Measurements from ENCODE around the gene GHRL. TPM values are rescaled to one million over a fixed set of nuclear protein-coding genes. Genes with fewer than 3 reads are reported as not detected.
A peak's percentile ranks its signal among the peaks of the same experiment; 100 is the strongest.

Gene GHRL
- total RNA-seq, 1 experiment from 2014 or later, result not detected

- peak; percentile 85 for ATAC-seq
- H3K4me1 ChIP-seq (ENCODE audit: control insufficient read depth in 1 of 2, insufficient read depth in 2 of 2, low read length in 2 of 2), result peaks cover 0 to 9% of the 10 kb centered on the region in 2 experiments; a peak in 2 of 4 replicates
- H3K36me3 ChIP-seq (ENCODE audit: control insufficient read depth in 1 of 2, insufficient read depth in 2 of 2, low read length in 2 of 2), result peaks cover 9 to 15% of the 10 kb centered on the region in 2 experiments; a peak in 2 of 4 replicates
- H3K9ac ChIP-seq (ENCODE audit: low read length), result no peak overlapping the region
- CTCF ChIA-PET, result interaction anchor here (0.7 to 1.8 kb wide), 4 partner anchors 23 to 478 kb away, joined by 3 to 6 read pairs (median 4); no protein-coding TSS in a partner anchor
- H2AFZ ChIP-seq (ENCODE audit: low read depth, low read length, poor library complexity, severe bottlenecking), result no peak overlapping the region
- POLR2A ChIA-PET, result interaction anchor here (0.6 kb wide), 1 partner anchor 39 kb away, joined by 4 read pairs; no protein-coding TSS in a partner anchor
- no peaks in the 10 kb centered on the region for H3K79me2 ChIP-seq (ENCODE audit: insufficient read depth, low read length)
- RAD21 ChIA-PET (ENCODE audit: low non-redundant PET in 1 of 2, low total read pairs in 2 of 2, uncharacterized antibody in 2 of 2, unreplicated experiment in 2 of 2), result no interaction called here
- BruUV-seq (replicated peaks), result no TSS peak
- no peaks in the 10 kb centered on the region for H3K9me3 ChIP-seq (ENCODE audit: control insufficient read depth in 1 of 2, insufficient read depth in 1 of 2, low read depth in 1 of 2, low read length in 2 of 2)
- no peaks in the 10 kb centered on the region for H4K20me1 ChIP-seq (ENCODE audit: insufficient read depth)
- H3K9me2 ChIP-seq (ENCODE audit: insufficient read depth), result no peaks in the 10 kb centered on the region
- no peak overlapping the region for H3K4me3 ChIP-seq (replicated peaks in 1 of 2; ENCODE audit: low read depth in 1 of 2, low read length in 2 of 2)
- no peak overlapping the region for H3K4me2 ChIP-seq (ENCODE audit: low read length)
- intact Hi-C loops (cut with micrococcal nuclease), result no loop called here
- peak; percentile 68 for DNase-seq (ENCODE audit: low read depth, low spot score)
- no peak overlapping the region for H3K27ac ChIP-seq (ENCODE audit: low read depth, low read length)
- no peaks in the 10 kb centered on the region for H3K27me3 ChIP-seq (ENCODE audit: insufficient read depth, low read length)
- TF ChIP-seq EZH2phosphoT487 (IDR thresholded peaks at IDR 0.05; ENCODE audit: borderline replicate concordance) (no peak), YY1 (IDR thresholded peaks at IDR 0.05; ENCODE audit: extremely low read depth, insufficient replicate concordance, low read depth, low read length) (peak; percentile 41), POLR2A (IDR thresholded peaks at IDR 0.05; ENCODE audit: borderline replicate concordance, extremely low read depth, insufficient read depth, insufficient read length) (no peak), EGR1 (IDR thresholded peaks at IDR 0.05; ENCODE audit: low read depth) (no peak), JUND (IDR thresholded peaks at IDR 0.05) (peak; percentile 47; the same call in 1 of the 2 replicates), REST (IDR thresholded peaks at IDR 0.05; ENCODE audit: low read depth) (no peak), CEBPB (IDR thresholded peaks at IDR 0.05; ENCODE audit: low read depth) (no peak), EZH2 (IDR thresholded peaks at IDR 0.05) (no peak), RAD21 (IDR thresholded peaks at IDR 0.05; ENCODE audit: low read depth) (peak; percentile 86), SP1 (IDR thresholded peaks at IDR 0.05; ENCODE audit: low read depth) (no peak), ELF1 (IDR thresholded peaks at IDR 0.05; ENCODE audit: borderline replicate concordance, low read depth) (no peak), MAX (IDR thresholded peaks at IDR 0.05) (no peak), CBX3 (IDR thresholded peaks at IDR 0.05; ENCODE audit: low read depth) (no peak), POLR2AphosphoS5 (IDR thresholded peaks at IDR 0.05; ENCODE audit: low read depth, low read length) (no peak), ZFX (IDR thresholded peaks at IDR 0.05) (no peak), TCF7L2 (IDR thresholded peaks at IDR 0.05; ENCODE audit: borderline replicate concordance, extremely low read depth, insufficient read depth, insufficient read length) (no peak)
- TF ChIP-seq, protein P1, sequence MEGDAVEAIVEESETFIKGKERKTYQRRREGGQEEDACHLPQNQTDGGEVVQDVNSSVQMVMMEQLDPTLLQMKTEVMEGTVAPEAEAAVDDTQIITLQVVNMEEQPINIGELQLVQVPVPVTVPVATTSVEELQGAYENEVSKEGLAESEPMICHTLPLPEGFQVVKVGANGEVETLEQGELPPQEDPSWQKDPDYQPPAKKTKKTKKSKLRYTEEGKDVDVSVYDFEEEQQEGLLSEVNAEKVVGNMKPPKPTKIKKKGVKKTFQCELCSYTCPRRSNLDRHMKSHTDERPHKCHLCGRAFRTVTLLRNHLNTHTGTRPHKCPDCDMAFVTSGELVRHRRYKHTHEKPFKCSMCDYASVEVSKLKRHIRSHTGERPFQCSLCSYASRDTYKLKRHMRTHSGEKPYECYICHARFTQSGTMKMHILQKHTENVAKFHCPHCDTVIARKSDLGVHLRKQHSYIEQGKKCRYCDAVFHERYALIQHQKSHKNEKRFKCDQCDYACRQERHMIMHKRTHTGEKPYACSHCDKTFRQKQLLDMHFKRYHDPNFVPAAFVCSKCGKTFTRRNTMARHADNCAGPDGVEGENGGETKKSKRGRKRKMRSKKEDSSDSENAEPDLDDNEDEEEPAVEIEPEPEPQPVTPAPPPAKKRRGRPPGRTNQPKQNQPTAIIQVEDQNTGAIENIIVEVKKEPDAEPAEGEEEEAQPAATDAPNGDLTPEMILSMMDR (IDR thresholded peaks at IDR 0.05 in 2 of 3, conservative IDR thresholded peaks at IDR 0.05 in 1 of 3; ENCODE audit: borderline replicate concordance in 1 of 3, insufficient read depth in 1 of 3, low read depth in 2 of 3, low read length in 2 of 3), result peak; percentile 68 to 69 (median 69)
- TF ChIP-seq, protein P2, sequence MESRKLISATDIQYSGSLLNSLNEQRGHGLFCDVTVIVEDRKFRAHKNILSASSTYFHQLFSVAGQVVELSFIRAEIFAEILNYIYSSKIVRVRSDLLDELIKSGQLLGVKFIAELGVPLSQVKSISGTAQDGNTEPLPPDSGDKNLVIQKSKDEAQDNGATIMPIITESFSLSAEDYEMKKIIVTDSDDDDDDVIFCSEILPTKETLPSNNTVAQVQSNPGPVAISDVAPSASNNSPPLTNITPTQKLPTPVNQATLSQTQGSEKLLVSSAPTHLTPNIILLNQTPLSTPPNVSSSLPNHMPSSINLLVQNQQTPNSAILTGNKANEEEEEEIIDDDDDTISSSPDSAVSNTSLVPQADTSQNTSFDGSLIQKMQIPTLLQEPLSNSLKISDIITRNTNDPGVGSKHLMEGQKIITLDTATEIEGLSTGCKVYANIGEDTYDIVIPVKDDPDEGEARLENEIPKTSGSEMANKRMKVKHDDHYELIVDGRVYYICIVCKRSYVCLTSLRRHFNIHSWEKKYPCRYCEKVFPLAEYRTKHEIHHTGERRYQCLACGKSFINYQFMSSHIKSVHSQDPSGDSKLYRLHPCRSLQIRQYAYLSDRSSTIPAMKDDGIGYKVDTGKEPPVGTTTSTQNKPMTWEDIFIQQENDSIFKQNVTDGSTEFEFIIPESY (IDR thresholded peaks at IDR 0.05; ENCODE audit: extremely low read depth, insufficient replicate concordance, low read length), result no peak
- TF ChIP-seq, protein P3, sequence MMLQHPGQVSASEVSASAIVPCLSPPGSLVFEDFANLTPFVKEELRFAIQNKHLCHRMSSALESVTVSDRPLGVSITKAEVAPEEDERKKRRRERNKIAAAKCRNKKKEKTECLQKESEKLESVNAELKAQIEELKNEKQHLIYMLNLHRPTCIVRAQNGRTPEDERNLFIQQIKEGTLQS (IDR thresholded peaks at IDR 0.05), result no peak
Measured at GRCh38 chr3:10286596-10287295, 6.0 kb downstream of the GHRL start.

Measured in HCT116 (cell line).